Left renal pelvis (tissue), 4 donors: ENCODE results near the gene NACC2. TPM values are rescaled to one million over a fixed set of nuclear protein-coding genes. Genes with fewer than 3 reads are reported as not detected.
"Not testable (repeated sequence)": the region's sequence is repeated elsewhere in the genome, so short reads cannot be mapped to it uniquely, and the experiment has no call there.

Experiments used
- DNase-seq, 4 donors: peaks; one replicate each; pipeline ENCODE4 v3.0.0-alpha.2; 2013; ENCODE audit warnings: low read depth in 4 of 4, low spot score in 3 of 4
- polyA plus RNA-seq, 4 donors: library from polyadenylated mRNA; unstranded; fragments of 120-200 nt; gene quantifications; one replicate each; pipeline ENCODE4 v1.2.1, GENCODE V29; 2013; ENCODE audit not compliant: insufficient read length in 4 of 4

Gene NACC2
- polyA plus RNA-seq, 4 donors, result 5.3 to 9.4 (median 7.4) TPM

GRCh38 chr9:135970128-135970815 is 124.8 kb downstream of the NACC2 start:
- DNase-seq, result no peak

- DNase-seq, result no peak
Observed at GRCh38 chr9:135969064-135969683, 125.9 kb downstream of the NACC2 start.

- DNase-seq, result no peak
Observed at GRCh38 chr9:135968601-135969000, 126.5 kb downstream of the NACC2 start.

GRCh38 chr9:135968083-135968476 is 127.0 kb downstream of the NACC2 start:
- no peak for DNase-seq

- not testable (repeated sequence) for DNase-seq
Observed at GRCh38 chr9:135966916-135967260, 128.2 kb downstream of the NACC2 start.

GRCh38 chr9:135965124-135965756 is 129.8 kb downstream of the NACC2 start:
- no peak for DNase-seq

GRCh38 chr9:135963938-135964337 is 131.2 kb downstream of the NACC2 start:
- no peak for DNase-seq

GRCh38 chr9:135963338-135963737 is 131.8 kb downstream of the NACC2 start:
- no peak for DNase-seq

GRCh38 chr9:135962696-135963307 is 132.3 kb downstream of the NACC2 start:
- DNase-seq, result no peak

GRCh38 chr9:135961811-135962695 is 133.0 kb downstream of the NACC2 start:
- DNase-seq, result no peak

- peak; percentile 80 to 91 (median 86) for DNase-seq
Observed at GRCh38 chr9:135961277-135961715, 133.8 kb downstream of the NACC2 start, which contains the start of gene UBAC1. UBAC1 (minus strand) TSS chr9:135961373; CDS start chr9:135961162, 211 bp downstream.

GRCh38 chr9:135960411-135961276 is 134.4 kb downstream of the NACC2 start:
- DNase-seq, result no peak

GRCh38 chr9:135959814-135960213 is 135.3 kb downstream of the NACC2 start:
- DNase-seq, result no peak

GRCh38 chr9:135958485-135958884 is 136.6 kb downstream of the NACC2 start:
- DNase-seq, result no peak

- DNase-seq, result no peak
Observed at GRCh38 chr9:135957431-135957830, 137.7 kb downstream of the NACC2 start.

GRCh38 chr9:135956802-135957174 is 138.3 kb downstream of the NACC2 start:
- DNase-seq, result no peak
